ENCODE results near the gene SRRM4. TPM values are rescaled to one million over a fixed set of nuclear protein-coding genes. Genes with fewer than 3 reads are reported as not detected.

SRRM4 gene
- polyA plus RNA-seq, 1 donor from 2014 or later: 9.9 TPM

GRCh38 chr12:119167902-119168301, 186.6 kb downstream of the SRRM4 start:
- Histone ChIP-seq H3F3A (ENCODE audit: insufficient read depth, low read length, poor library complexity, severe bottlenecking) (no peaks in the 10 kb centered on the region), H3K27ac (ENCODE audit: low read length) (no peak overlapping the region)

GRCh38 chr12:119168721-119169120, 187.4 kb downstream of the SRRM4 start:
- no peaks in the 10 kb centered on the region for H3K79me2 ChIP-seq (replicated peaks; ENCODE audit: insufficient read depth, low read length)
- no peak overlapping the region for H3K4me2 ChIP-seq (ENCODE audit: low read length)
- H3K36me3 ChIP-seq (ENCODE audit: insufficient read depth, low read length): no peaks in the 10 kb centered on the region
- no peak overlapping the region for H3K4me3 ChIP-seq (ENCODE audit: low read length)
- no peak overlapping the region for H3K9ac ChIP-seq (ENCODE audit: low read length)
- H3K9me3 ChIP-seq (ENCODE audit: low read length): no peaks in the 10 kb centered on the region
- H3K27ac ChIP-seq (ENCODE audit: low read length): no peak overlapping the region
- no peak overlapping the region for H2AFZ ChIP-seq (ENCODE audit: low read depth, low read length)
- no peaks in the 10 kb centered on the region for H4K20me1 ChIP-seq (ENCODE audit: insufficient read depth)
- no peaks in the 10 kb centered on the region for H3F3A ChIP-seq (ENCODE audit: insufficient read depth, low read length, poor library complexity, severe bottlenecking)
- H3K9me2 ChIP-seq (ENCODE audit: insufficient read depth, low read length): no peaks in the 10 kb centered on the region
- H3K27me3 ChIP-seq (ENCODE audit: insufficient read depth, low read depth, low read length): no peaks in the 10 kb centered on the region
- TF ChIP-seq RAD21 (conservative IDR thresholded peaks at IDR 0.05): no peak
- no peak for TF ChIP-seq EZH2 (IDR thresholded peaks at IDR 0.05; ENCODE audit: borderline replicate concordance, insufficient read depth, low read length, poor library complexity, severe bottlenecking)
- TF ChIP-seq EP300 (conservative IDR thresholded peaks at IDR 0.05; ENCODE audit: poor library complexity, severe bottlenecking): no peak
- no peak for TF ChIP-seq CTCF (IDR thresholded peaks at IDR 0.05; ENCODE audit: poor library complexity, severe bottlenecking)
- TF ChIP-seq REST (IDR thresholded peaks at IDR 0.05; ENCODE audit: borderline replicate concordance): no peak
- TF ChIP-seq MXI1 (conservative IDR thresholded peaks at IDR 0.05; ENCODE audit: poor library complexity, severe bottlenecking): no peak

More at GRCh38 chr12:119167902-119168301, 186.6 kb downstream of the SRRM4 start:
- Histone ChIP-seq H4K20me1 (ENCODE audit: insufficient read depth) (no peaks in the 10 kb centered on the region), H3K79me2 (replicated peaks; ENCODE audit: insufficient read depth, low read length) (no peaks in the 10 kb centered on the region), H2AFZ (ENCODE audit: low read depth, low read length) (no peak overlapping the region), H3K27me3 (ENCODE audit: insufficient read depth, low read depth, low read length) (no peaks in the 10 kb centered on the region), H3K36me3 (ENCODE audit: insufficient read depth, low read length) (no peaks in the 10 kb centered on the region), H3K4me3 (ENCODE audit: low read length) (no peak overlapping the region), H3K4me2 (ENCODE audit: low read length) (no peak overlapping the region), H3K9ac (ENCODE audit: low read length) (no peak overlapping the region), H3K9me2 (ENCODE audit: insufficient read depth, low read length) (no peaks in the 10 kb centered on the region), H3K9me3 (ENCODE audit: low read length) (no peaks in the 10 kb centered on the region)
- TF ChIP-seq EZH2 (IDR thresholded peaks at IDR 0.05; ENCODE audit: borderline replicate concordance, insufficient read depth, low read length, poor library complexity, severe bottlenecking) (no peak), MXI1 (conservative IDR thresholded peaks at IDR 0.05; ENCODE audit: poor library complexity, severe bottlenecking) (no peak), EP300 (conservative IDR thresholded peaks at IDR 0.05; ENCODE audit: poor library complexity, severe bottlenecking) (no peak), SMC3 (conservative IDR thresholded peaks at IDR 0.05; ENCODE audit: poor library complexity) (no peak), POLR2AphosphoS5 (IDR thresholded peaks at IDR 0.05) (no peak), TAF1 (IDR thresholded peaks at IDR 0.05; ENCODE audit: low read depth) (no peak), REST (IDR thresholded peaks at IDR 0.05; ENCODE audit: borderline replicate concordance) (no peak), RAD21 (conservative IDR thresholded peaks at IDR 0.05) (no peak), CTCF (IDR thresholded peaks at IDR 0.05; ENCODE audit: poor library complexity, severe bottlenecking) (no peak)
